ENCODE results near the gene SLC52A1.

GRCh38 chr17:5000237-5000639, 35.0 kb downstream of the SLC52A1 start:
- TF ChIP-seq CTCF (IDR thresholded peaks at IDR 0.05; ENCODE audit: low read depth, low read length, poor library complexity, severe bottlenecking) (no peak), EZH2phosphoT487 (IDR thresholded peaks at IDR 0.05; ENCODE audit: borderline replicate concordance, low read length) (no peak)
